A549 treated with CpdA at 1 μM for 4 hours (cell line): ENCODE measurements around the gene PCSK7. TPM values are rescaled to one million over a fixed set of nuclear protein-coding genes. Genes with fewer than 3 reads are reported as not detected.

Source experiments
- total RNA-seq: library from RNA; stranded (reverse); fragments of 200-300 nt; extraction: Qiagen RNA extraction; gene quantifications from 5 replicates; pipeline ENCODE4 v1.2.3, GENCODE V29; 2022; ENCODE audit warnings: low read depth

Gene PCSK7, protein sequence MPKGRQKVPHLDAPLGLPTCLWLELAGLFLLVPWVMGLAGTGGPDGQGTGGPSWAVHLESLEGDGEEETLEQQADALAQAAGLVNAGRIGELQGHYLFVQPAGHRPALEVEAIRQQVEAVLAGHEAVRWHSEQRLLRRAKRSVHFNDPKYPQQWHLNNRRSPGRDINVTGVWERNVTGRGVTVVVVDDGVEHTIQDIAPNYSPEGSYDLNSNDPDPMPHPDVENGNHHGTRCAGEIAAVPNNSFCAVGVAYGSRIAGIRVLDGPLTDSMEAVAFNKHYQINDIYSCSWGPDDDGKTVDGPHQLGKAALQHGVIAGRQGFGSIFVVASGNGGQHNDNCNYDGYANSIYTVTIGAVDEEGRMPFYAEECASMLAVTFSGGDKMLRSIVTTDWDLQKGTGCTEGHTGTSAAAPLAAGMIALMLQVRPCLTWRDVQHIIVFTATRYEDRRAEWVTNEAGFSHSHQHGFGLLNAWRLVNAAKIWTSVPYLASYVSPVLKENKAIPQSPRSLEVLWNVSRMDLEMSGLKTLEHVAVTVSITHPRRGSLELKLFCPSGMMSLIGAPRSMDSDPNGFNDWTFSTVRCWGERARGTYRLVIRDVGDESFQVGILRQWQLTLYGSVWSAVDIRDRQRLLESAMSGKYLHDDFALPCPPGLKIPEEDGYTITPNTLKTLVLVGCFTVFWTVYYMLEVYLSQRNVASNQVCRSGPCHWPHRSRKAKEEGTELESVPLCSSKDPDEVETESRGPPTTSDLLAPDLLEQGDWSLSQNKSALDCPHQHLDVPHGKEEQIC
- total RNA-seq, result 14.6 to 20.2 TPM (median 17.4 TPM) in 5 replicates

DNA sequence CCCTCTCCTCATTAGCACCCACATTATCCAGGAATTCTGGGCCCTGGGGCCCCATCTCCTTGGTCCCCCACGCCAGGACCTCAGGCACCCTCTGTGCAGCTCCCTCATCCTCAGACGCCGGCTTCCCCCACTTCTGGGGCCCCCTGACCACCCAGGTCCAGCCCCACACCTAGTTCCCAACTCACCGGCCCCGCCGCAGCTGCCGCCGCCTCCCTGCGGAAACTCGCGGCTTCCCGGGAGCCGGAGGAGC, at the start of gene PCSK7:
Gene PCSK7, minus strand, starts transcription at position 232 of the 250 bp plus-strand sequence. CDS start 2,229 bp downstream, outside the sequence.

DNA sequence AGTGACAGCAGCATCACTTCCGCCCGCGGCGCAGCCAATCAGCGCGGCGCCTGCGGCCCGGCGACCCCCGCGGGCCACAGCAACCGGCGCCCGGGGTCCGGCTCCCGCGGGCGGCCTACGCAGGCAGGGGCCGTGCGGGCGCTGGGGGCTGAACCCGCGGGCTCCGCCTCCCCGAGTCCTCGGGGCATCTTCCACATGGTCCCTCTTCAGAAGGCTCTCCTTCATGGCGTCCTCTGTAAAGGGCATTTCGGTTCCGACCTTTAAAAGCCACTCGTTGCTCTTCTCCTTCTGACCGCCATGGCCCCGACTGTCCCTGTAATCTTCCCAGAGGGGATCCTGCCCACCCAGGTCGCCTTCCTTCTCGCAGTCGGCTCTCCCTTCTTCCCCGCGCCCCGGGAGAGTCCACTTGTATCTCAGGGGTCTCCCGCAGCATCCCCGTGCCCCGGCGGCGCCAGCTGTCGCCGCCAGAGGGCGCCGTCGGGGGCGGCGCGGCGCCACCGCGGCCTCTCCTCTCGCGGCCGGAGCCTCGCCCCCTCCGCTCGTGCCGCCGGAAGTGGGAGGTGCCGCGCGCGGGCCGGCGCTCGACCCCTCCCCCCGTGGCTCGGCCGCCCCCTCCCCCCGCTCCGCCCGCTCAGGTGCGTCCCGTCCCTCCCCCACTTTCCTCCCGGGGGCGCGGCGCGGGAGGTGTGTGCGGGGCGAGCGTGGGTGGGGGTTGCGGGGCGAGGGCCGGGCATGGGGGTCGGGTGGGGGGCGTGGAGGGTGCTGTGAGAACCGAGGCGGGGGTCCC, 412 bp upstream of the PCSK7 start, which contains the start of gene RNF214:
Gene RNF214, plus strand, starts transcription at position 580 of the 787 bp plus-strand sequence. CDS start 1,602 bp downstream, outside the sequence.

DNA sequence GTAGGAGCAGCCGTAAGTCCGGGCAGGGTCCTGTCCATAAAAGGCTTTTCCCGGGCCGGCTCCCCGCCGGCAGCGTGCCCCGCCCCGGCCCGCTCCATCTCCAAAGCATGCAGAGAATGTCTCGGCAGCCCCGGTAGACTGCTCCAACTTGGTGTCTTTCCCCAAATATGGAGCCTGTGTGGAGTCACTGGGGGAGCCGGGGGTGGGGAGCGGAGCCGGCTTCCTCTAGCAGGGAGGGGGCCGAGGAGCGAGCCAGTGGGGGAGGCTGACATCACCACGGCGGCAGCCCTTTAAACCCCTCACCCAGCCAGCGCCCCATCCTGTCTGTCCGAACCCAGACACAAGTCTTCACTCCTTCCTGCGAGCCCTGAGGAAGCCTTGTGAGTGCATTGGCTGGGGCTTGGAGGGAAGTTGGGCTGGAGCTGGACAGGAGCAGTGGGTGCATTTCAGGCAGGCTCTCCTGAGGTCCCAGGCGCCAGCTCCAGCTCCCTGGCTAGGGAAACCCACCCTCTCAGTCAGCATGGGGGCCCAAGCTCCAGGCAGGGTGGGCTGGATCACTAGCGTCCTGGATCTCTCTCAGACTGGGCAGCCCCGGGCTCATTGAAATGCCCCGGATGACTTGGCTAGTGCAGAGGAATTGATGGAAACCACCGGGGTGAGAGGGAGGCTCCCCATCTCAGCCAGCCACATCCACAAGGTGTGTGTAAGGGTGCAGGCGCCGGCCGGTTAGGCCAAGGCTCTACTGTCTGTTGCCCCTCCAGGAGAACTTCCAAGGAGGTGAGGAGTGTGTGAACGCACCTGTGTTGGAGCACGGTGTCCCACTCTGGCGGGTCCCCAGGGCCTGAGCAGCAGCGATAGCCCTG, 32.6 kb downstream of the PCSK7 start, which contains the start of gene TAGLN:
Gene TAGLN, plus strand, starts transcription at position 318 of the 863 bp plus-strand sequence. CDS start 3,644 bp downstream, outside the sequence.

DNA sequence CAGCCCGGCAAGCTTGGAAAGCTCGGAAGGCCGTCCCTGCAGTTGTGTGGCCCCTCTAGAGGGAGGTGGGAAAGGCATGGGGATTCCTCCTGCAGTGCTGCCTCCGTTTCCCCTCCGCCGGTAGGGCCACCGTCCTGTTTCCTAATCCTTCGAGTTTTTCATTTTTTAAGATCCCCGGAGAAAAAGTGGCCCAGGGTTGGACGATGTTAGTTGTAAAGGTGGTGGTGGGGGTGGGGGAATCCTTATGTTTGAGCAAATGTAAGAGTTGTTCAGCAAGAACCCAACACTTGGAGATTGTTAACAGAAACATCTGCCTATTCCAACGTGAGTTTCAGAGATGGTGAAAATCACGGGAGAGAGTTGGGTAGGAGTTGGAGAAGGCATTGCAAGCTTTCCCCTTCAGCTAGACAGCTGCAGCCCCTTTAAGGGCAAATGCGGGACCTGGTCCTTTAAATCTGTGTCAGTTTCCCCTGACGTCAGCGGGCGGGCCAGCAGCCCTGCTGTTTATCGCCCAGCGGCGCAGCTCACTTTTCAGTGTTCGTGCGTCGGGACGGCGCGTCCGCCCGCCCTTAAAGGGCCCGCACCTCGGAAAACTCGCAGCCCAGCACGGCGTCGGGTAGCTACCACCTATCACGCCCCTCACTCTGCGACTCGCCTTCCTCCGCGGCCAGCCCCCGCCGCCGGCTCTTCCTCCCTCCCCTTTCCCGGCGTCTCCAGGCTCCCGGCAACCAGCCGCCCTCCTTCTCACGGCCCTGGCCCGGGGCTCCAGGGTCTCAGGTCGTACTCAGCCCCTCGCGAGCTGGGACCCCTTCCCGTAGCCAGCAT, 53.5 kb downstream of the PCSK7 start, which contains the start of gene SIDT2:
Gene SIDT2, plus strand, starts transcription at position 534 of the 825 bp plus-strand sequence. CDS start 521 bp downstream, outside the sequence.

Other genes starting within 250 kb of the PCSK7 start
- gene SIK3, start 133.6 kb downstream of the PCSK7 start, total RNA-seq, result 8.2 to 10.5 TPM (median 8.9 TPM) in 5 replicates
- 33.0 to 45.5 TPM (median 35.0 TPM) in 5 replicates for gene PAFAH1B2, start 87.8 kb downstream of the PCSK7 start, total RNA-seq
- 3.9 to 5.5 TPM (median 4.8 TPM) in 5 replicates for gene SIDT2, start 53.3 kb downstream of the PCSK7 start, total RNA-seq
- gene TAGLN, start 32.7 kb downstream of the PCSK7 start, total RNA-seq, result 58.2 to 141 TPM (median 109 TPM) in 5 replicates
- gene RNF214, start 598 bp upstream of the PCSK7 start, total RNA-seq, result 8.7 to 11.6 TPM (median 9.4 TPM) in 5 replicates
- 1.6 to 2.5 TPM (median 2.4 TPM) in 5 replicates for gene BACE1-AS, start 59.3 kb upstream of the PCSK7 start, total RNA-seq
- 7.5 to 10.3 TPM (median 8.7 TPM) in 5 replicates for gene BACE1, start 84.2 kb upstream of the PCSK7 start, total RNA-seq
- gene CEP164, start 95.8 kb upstream of the PCSK7 start, total RNA-seq, result 15.1 to 18.5 TPM (median 17.3 TPM) in 5 replicates